ENCODE results near the gene HSPB2. TPM values are rescaled to one million over a fixed set of nuclear protein-coding genes. Genes with fewer than 3 reads are reported as not detected.

Gene HSPB2
- total and polyA plus RNA-seq, 2 of the 8 experiments (the other 6 are each of a cell fraction or from before 2014, with no cell fraction given) = 0.32 to 0.86 TPM

GRCh38 chr11:111917788-111918187 lies 5.3 kb downstream of the HSPB2 start:
- CTCF ChIA-PET (ENCODE audit: partially characterized antibody) = interaction anchor here (1.0 to 1.5 kb wide), 2 partner anchors 9 to 14 kb away, joined by 5 read pairs; no protein-coding TSS in a partner anchor

More at GRCh38 chr11:111917788-111918187, 5.3 kb downstream of the HSPB2 start:
- no peak overlapping the region for H4K8ac ChIP-seq (ENCODE audit: extremely low read depth, insufficient read depth, low read length)
- no peak overlapping the region; the same call in 1 of the 2 replicates for H2BK5ac ChIP-seq (ENCODE audit: low read depth, low read length)
- DNase-seq (ENCODE audit: low read depth in 1 of 2, low spot score in 2 of 2) = no peak
- no peak overlapping the region for H3K56ac ChIP-seq (replicated peaks; ENCODE audit: insufficient read length, low read depth, low read length)
- H3K27ac ChIP-seq (ENCODE audit: low read depth, low read length) = no peak overlapping the region
- no peak overlapping the region for H2AFZ ChIP-seq (ENCODE audit: low read length)
- peak overlapping the region; percentile 62; the same call in 1 of the 2 replicates for H2BK12ac ChIP-seq (ENCODE audit: low read depth, low read length)
- H3K79me2 ChIP-seq (ENCODE audit: control insufficient read depth in 1 of 2, insufficient read depth in 2 of 2, low read length in 2 of 2) = no peaks in the 10 kb centered on the region
- H2BK15ac ChIP-seq (ENCODE audit: low read length) = peak overlapping the region; percentile 76; the same call in 1 of the 2 replicates
- H2BK120ac ChIP-seq (replicated peaks; ENCODE audit: low read depth, low read length) = no peak overlapping the region
- H4K91ac ChIP-seq (replicated peaks; ENCODE audit: insufficient read length, low read length) = no peak overlapping the region
- H2BK20ac ChIP-seq (ENCODE audit: low read length) = no peak overlapping the region
- no peaks in the 10 kb centered on the region for H3K79me1 ChIP-seq (ENCODE audit: low read depth, low read length)
- POLR2A ChIA-PET (ENCODE audit: partially characterized antibody) = no interaction called here
- peaks cover 0 to 9% (median 6%) of the 10 kb centered on the region in 4 experiments; a peak in 5 of 7 replicates for H3K4me1 ChIP-seq (replicated peaks in 1 of 4; ENCODE audit: control insufficient read depth in 3 of 4, insufficient read depth in 4 of 4, low read length in 3 of 4)
- no peak overlapping the region for H3K4ac ChIP-seq (replicated peaks; ENCODE audit: insufficient read length, low read depth, low read length)
- no peaks in the 10 kb centered on the region for H3K27me3 ChIP-seq (replicated peaks in 1 of 4; ENCODE audit: control insufficient read depth in 3 of 4, extremely low read depth in 1 of 4, insufficient read depth in 3 of 4, low read length in 3 of 4)
- H3K14ac ChIP-seq (ENCODE audit: insufficient read length) = no peak overlapping the region
- no peak overlapping the region for H3K9ac ChIP-seq (replicated peaks in 1 of 4; ENCODE audit: extremely low read depth in 1 of 4, low read depth in 3 of 4, low read length in 3 of 4)
- FAIRE-seq = no peak
- no peak overlapping the region for H4K5ac ChIP-seq (ENCODE audit: insufficient read length, low read depth, low read length)
- no peaks in the 10 kb centered on the region for H3K36me3 ChIP-seq (ENCODE audit: control insufficient read depth in 2 of 4, insufficient read depth in 4 of 4, low read length in 3 of 4)
- H3K18ac ChIP-seq (ENCODE audit: extremely low read depth, low read length) = no peak overlapping the region
- no peaks in the 10 kb centered on the region for H3K9me3 ChIP-seq (ENCODE audit: insufficient read depth in 2 of 2, low read depth in 1 of 2, low read length in 1 of 2)
- TF ChIP-seq CEBPB (IDR thresholded peaks at IDR 0.05; ENCODE audit: low read depth, low read length) = no peak
- no peak for TF ChIP-seq CBX5 (IDR thresholded peaks at IDR 0.05; ENCODE audit: low read depth, low read length)
- TF ChIP-seq SIRT6 (IDR thresholded peaks at IDR 0.05; ENCODE audit: low read length) = no peak
- no peak for TF ChIP-seq TAF7 (optimal IDR thresholded peaks at IDR 0.05; ENCODE audit: borderline replicate concordance, low read depth, low read length)
- no peak for TF ChIP-seq SP2 (IDR thresholded peaks at IDR 0.05; ENCODE audit: low read length)
- no peak for TF ChIP-seq BRCA1 (IDR thresholded peaks at IDR 0.05; ENCODE audit: low read depth, low read length)
- TF ChIP-seq CREB1 (IDR thresholded peaks at IDR 0.05) = no peak
- 83% methylated on average over 3 of the region's 3 CpGs; no CpG with 5 or more reads in 1 of the 2 experiments for WGBS, 2 experiments (ENCODE audit: extremely low coverage in 1 of 2, insufficient coverage in 1 of 2, insufficient read length in 1 of 2, insufficient replicate concordance in 2 of 2, low coverage in 1 of 2, low lambda C conversion rate in 2 of 2, missing lambda C conversion rate in 1 of 2)
- H3K23me2 ChIP-seq (ENCODE audit: low read depth, low read length) = peaks cover 4% of the 10 kb centered on the region; the same call in 1 of the 2 replicates
- no peak overlapping the region for H3K23ac ChIP-seq (ENCODE audit: insufficient read length)
- H3K4me2 ChIP-seq (ENCODE audit: insufficient read depth in 1 of 2, low read depth in 2 of 2, low read length in 2 of 2) = no peak overlapping the region; a peak in 1 of 4 replicates
- no peaks in the 10 kb centered on the region for H4K20me1 ChIP-seq (replicated peaks in 1 of 2; ENCODE audit: control insufficient read depth in 1 of 2, insufficient read depth in 2 of 2, low read length in 2 of 2)
- no peak overlapping the region for H3K4me3 ChIP-seq (ENCODE audit: extremely low read depth in 1 of 4, insufficient read depth in 2 of 4, low read depth in 3 of 4, low read length in 4 of 4)
- peak overlapping the region; percentile 47; the same call in 1 of the 2 replicates for H2AK5ac ChIP-seq (ENCODE audit: low read depth, low read length)
